CD4-positive, alpha-beta T cell treated with Interleukin-17A for 1 hour (primary cell): ENCODE measurements around the gene AP3S2.
"Not testable (repeated sequence)": the region's sequence is repeated elsewhere in the genome, so short reads cannot be mapped to it uniquely, and the experiment has no call there.

Source experiments
- DNase-seq: peaks from one replicate; pipeline ENCODE4 v3.0.0-alpha.2; 2020

AP3S2 gene

GRCh38 chr15:89863918-89864317 is 29.9 kb downstream of the AP3S2 start:
- DNase-seq, result no peak

- no peak for DNase-seq
These were observed 32.9 kb downstream of the AP3S2 start for GRCh38 chr15:89860891-89861290.

- DNase-seq, result no peak
These were observed 33.4 kb downstream of the AP3S2 start for GRCh38 chr15:89860431-89860830.

GRCh38 chr15:89858661-89859458 is 34.9 kb downstream of the AP3S2 start:
- no peak for DNase-seq

GRCh38 chr15:89857673-89858072 is 36.1 kb downstream of the AP3S2 start:
- no peak for DNase-seq

GRCh38 chr15:89855948-89856347 is 37.8 kb downstream of the AP3S2 start:
- DNase-seq, result no peak

GRCh38 chr15:89854863-89855262 is 38.9 kb downstream of the AP3S2 start:
- not testable (repeated sequence) for DNase-seq

GRCh38 chr15:89852342-89852995 is 41.3 kb downstream of the AP3S2 start:
- DNase-seq, result no peak

- no peak for DNase-seq
These were observed 42.0 kb downstream of the AP3S2 start for GRCh38 chr15:89851673-89852341.

GRCh38 chr15:89848970-89849292 is 44.9 kb downstream of the AP3S2 start:
- DNase-seq, result no peak

GRCh38 chr15:89847101-89847500 is 46.7 kb downstream of the AP3S2 start:
- no peak for DNase-seq

GRCh38 chr15:89845305-89845893 is 48.4 kb downstream of the AP3S2 start:
- no peak for DNase-seq

GRCh38 chr15:89841962-89842361 is 51.8 kb downstream of the AP3S2 start:
- DNase-seq, result no peak

- no peak for DNase-seq
These were observed 52.5 kb downstream of the AP3S2 start for GRCh38 chr15:89841306-89841705.

GRCh38 chr15:89839167-89839810 is 54.5 kb downstream of the AP3S2 start:
- DNase-seq, result no peak

- DNase-seq, result no peak
These were observed 56.0 kb downstream of the AP3S2 start for GRCh38 chr15:89837830-89838178.

GRCh38 chr15:89837134-89837829 is 56.5 kb downstream of the AP3S2 start:
- no peak for DNase-seq

- DNase-seq, result no peak
These were observed 57.3 kb downstream of the AP3S2 start for GRCh38 chr15:89836267-89837133.

GRCh38 chr15:89835176-89835564 is 58.6 kb downstream of the AP3S2 start:
- DNase-seq, result no peak

- DNase-seq, result not testable (repeated sequence)
These were observed 59.2 kb downstream of the AP3S2 start for GRCh38 chr15:89834465-89835175.

GRCh38 chr15:89833966-89834365 is 59.8 kb downstream of the AP3S2 start:
- DNase-seq, result no peak
